Ishikawa (cell line): ENCODE results near the gene RSAD2.

Source experiments
- CEBPB ChIP-seq: IDR thresholded peaks from 2 replicates; pipeline ENCODE4 v1.6.1; 2012
- CREB1 ChIP-seq: IDR thresholded peaks from 2 replicates; pipeline ENCODE4 v1.6.1; 2012; ENCODE audit warnings: low read depth
- EGR1 ChIP-seq: IDR thresholded peaks from 2 replicates; pipeline ENCODE4 v1.6.1; 2012
- EP300 ChIP-seq: IDR thresholded peaks from 2 replicates; pipeline ENCODE4 v1.6.1; 2012; ENCODE audit warnings: borderline replicate concordance
- FOXM1 ChIP-seq: IDR thresholded peaks from 2 replicates; pipeline ENCODE4 v1.6.1; 2012; ENCODE audit warnings: low read depth, borderline replicate concordance
- MAX ChIP-seq: IDR thresholded peaks from 2 replicates; pipeline ENCODE4 v1.6.1; 2012
- NFIC ChIP-seq: IDR thresholded peaks from 2 replicates; pipeline ENCODE4 v1.6.1; 2012
- RAD21 ChIP-seq: IDR thresholded peaks from 2 replicates; pipeline ENCODE4 v1.6.1; 2012; ENCODE audit warnings: low read depth
- TAF1 ChIP-seq: IDR thresholded peaks from 2 replicates; pipeline ENCODE4 v1.6.1; 2012; ENCODE audit warnings: low read depth, mild to moderate bottlenecking
- TCF12 ChIP-seq: IDR thresholded peaks from 2 replicates; pipeline ENCODE4 v1.6.1; 2012; ENCODE audit warnings: low read depth
- TEAD4 ChIP-seq: IDR thresholded peaks from 2 replicates; pipeline ENCODE4 v1.6.1; 2012
- USF1 ChIP-seq: IDR thresholded peaks from 2 replicates; pipeline ENCODE4 v1.6.1; 2012
- YY1 ChIP-seq: IDR thresholded peaks from 2 replicates; pipeline ENCODE4 v1.6.1; 2012; ENCODE audit warnings: low read depth
- ZBTB7A ChIP-seq: IDR thresholded peaks from 2 replicates; pipeline ENCODE4 v1.6.1; 2012; ENCODE audit warnings: low read depth
- TF ChIP-seq, protein P1 (sequence below): IDR thresholded peaks from 2 replicates; pipeline ENCODE4 v1.6.1; 2012; ENCODE audit warnings: low read depth, mild to moderate bottlenecking

RSAD2 gene

DNA sequence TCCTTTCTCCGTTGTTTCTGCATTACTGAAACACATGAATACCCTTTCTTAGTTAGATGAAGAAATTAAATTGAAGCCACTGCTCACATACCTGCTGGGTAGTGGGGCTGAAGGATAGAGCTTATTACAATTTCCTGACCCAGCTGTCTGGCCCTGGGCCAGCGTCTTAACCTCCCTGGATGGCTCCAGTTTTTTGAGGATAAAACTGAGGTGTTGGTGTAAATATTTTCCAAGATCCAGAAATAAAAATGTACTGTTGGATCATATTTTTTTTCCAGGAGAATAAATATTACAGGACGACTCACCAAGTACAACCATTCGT lies 43.1 kb downstream of the RSAD2 start:
- TF ChIP-seq NFIC (no peak), USF1 (no peak), RAD21 (no peak), EP300 (no peak), CEBPB (no peak), CREB1 (no peak), FOXM1 (no peak), MAX (no peak), ZBTB7A (no peak), EGR1 (no peak), TCF12 (no peak)
- TF ChIP-seq, protein P1, sequence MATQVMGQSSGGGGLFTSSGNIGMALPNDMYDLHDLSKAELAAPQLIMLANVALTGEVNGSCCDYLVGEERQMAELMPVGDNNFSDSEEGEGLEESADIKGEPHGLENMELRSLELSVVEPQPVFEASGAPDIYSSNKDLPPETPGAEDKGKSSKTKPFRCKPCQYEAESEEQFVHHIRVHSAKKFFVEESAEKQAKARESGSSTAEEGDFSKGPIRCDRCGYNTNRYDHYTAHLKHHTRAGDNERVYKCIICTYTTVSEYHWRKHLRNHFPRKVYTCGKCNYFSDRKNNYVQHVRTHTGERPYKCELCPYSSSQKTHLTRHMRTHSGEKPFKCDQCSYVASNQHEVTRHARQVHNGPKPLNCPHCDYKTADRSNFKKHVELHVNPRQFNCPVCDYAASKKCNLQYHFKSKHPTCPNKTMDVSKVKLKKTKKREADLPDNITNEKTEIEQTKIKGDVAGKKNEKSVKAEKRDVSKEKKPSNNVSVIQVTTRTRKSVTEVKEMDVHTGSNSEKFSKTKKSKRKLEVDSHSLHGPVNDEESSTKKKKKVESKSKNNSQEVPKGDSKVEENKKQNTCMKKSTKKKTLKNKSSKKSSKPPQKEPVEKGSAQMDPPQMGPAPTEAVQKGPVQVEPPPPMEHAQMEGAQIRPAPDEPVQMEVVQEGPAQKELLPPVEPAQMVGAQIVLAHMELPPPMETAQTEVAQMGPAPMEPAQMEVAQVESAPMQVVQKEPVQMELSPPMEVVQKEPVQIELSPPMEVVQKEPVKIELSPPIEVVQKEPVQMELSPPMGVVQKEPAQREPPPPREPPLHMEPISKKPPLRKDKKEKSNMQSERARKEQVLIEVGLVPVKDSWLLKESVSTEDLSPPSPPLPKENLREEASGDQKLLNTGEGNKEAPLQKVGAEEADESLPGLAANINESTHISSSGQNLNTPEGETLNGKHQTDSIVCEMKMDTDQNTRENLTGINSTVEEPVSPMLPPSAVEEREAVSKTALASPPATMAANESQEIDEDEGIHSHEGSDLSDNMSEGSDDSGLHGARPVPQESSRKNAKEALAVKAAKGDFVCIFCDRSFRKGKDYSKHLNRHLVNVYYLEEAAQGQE: no peak

DNA sequence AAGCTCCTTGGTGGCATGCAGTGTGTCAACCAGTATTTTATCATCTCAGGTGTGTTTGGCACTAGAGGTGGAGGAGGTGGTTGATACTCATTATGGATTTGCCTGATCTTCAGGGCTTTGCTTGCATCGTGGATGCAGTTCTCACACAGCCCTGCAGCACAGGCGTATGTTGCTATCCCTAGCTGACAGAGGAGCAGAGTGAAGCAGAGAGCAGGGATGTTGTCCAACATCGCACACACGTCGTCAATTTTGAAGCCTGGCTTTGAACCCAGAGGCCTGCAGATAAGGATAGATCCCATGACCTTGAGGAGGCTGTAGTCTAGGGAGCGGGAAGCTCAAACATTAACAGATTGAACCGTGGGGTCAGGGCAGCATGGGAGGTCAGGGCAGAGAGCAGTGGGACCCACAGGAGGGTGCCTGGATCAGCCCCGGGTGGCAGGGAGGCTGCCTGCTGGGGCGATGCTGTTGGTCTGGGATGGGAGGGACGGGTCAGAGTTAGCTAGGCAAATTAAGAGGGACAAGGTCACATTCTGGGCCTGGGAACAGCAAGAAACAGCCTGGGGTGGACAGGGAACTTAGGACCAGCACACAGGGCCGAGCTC lies 43.8 kb downstream of the RSAD2 start:
- no peak for TF ChIP-seq FOXM1
- no peak for TF ChIP-seq TEAD4

DNA sequence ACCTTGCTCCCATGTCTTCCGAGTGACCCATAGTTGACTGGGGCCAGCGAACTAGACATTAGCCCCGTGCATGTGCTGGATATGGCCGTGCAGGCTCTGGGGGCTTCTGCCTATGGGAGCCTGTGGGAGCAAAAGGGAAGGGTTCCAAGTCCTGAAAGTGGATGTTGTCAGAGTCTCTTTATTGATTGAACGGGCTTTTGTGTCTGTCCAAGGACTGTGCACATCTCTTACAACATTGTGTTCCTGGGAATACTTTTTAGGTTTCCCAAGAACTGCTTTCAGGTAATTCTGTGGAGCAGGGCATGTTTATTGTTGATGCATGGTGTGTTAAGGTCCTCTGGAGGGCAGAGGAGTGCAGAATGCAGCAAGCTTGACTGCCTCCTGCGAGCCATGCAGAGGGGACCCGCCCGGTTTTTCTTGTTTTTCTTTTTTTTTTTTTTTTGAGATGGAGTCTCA lies 44.7 kb downstream of the RSAD2 start:
- TF ChIP-seq USF1 (no peak), RAD21 (peak; percentile 47)

DNA sequence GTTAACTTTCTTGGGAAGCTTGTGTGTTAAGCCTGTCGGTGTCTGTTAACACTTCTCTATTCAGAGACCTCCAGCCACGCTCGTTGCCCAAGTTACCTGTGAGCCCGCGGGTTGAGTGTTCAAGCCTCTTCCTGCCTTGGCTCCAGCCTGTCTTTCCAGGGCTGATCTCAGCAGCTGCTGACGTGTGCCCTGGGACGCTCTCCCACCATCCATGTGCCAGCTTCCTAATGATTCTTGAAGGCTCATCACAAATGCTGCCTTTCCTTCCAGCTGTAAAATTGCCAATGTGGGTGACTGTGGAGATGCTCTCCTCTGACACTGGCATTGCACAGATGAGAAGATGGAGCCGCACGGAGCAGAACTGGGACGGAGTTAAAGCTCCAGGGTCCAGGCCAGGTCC lies 45.7 kb downstream of the RSAD2 start:
- TF ChIP-seq YY1 (no peak), FOXM1 (no peak), EGR1 (no peak), MAX (no peak)

- TF ChIP-seq, protein P1: no peak
- TF ChIP-seq FOXM1 (no peak), CREB1 (no peak), USF1 (no peak), EP300 (no peak), YY1 (no peak), RAD21 (no peak), TEAD4 (no peak), NFIC (no peak), TAF1 (no peak), TCF12 (no peak), EGR1 (no peak), CEBPB (no peak), MAX (no peak), ZBTB7A (no peak)
These were observed 46.7 kb downstream of the RSAD2 start for GRCh38 chr2:6924101-6924923.

GRCh38 chr2:6924924-6925409 lies 47.4 kb downstream of the RSAD2 start:
- TF ChIP-seq EGR1: no peak
- TF ChIP-seq MAX: no peak
- no peak for TF ChIP-seq YY1
- TF ChIP-seq TEAD4: no peak
- no peak for TF ChIP-seq RAD21
- no peak for TF ChIP-seq EP300
- TF ChIP-seq, protein P1: no peak
- TF ChIP-seq CREB1: no peak
- TF ChIP-seq TCF12: no peak
- no peak for TF ChIP-seq ZBTB7A
- TF ChIP-seq FOXM1: no peak
- no peak for TF ChIP-seq NFIC
- TF ChIP-seq TAF1: no peak
- TF ChIP-seq CEBPB: no peak
- no peak for TF ChIP-seq USF1
